MM.1S (cell line): Measurements from ENCODE around the gene C3.
A peak's percentile ranks its signal among the peaks of the same experiment; 100 is the strongest.

Experiments used
- DNase-seq: peaks from one replicate; pipeline ENCODE4 v3.0.0-alpha.2; 2015
- H2AFZ ChIP-seq: fragments of 300-600 bp; sonication (generic); 2 replicates; pipeline ENCODE4 v1.6.0; 2016; ENCODE audit warnings: antibody characterized with exemption, low read length
- H3F3A ChIP-seq: fragments of 300-600 bp; sonication (generic); 2 replicates; pipeline ENCODE4 v1.6.1; 2016; ENCODE audit warnings: mild to moderate bottlenecking, antibody characterized with exemption, low read length, moderate library complexity, mixed read lengths; ENCODE audit not compliant: insufficient read depth
- H3K27ac ChIP-seq: fragments of 300-600 bp; sonication (generic); 2 replicates; pipeline ENCODE4 v1.5.1; 2016; ENCODE audit warnings: mild to moderate bottlenecking, low read length
- H3K27me3 ChIP-seq: fragments of 300-600 bp; sonication (generic); replicated peaks from 2 replicates; pipeline ENCODE4 v1.6.0; 2016; ENCODE audit warnings: low read length; ENCODE audit not compliant: insufficient read depth
- H3K36me3 ChIP-seq: fragments of 300-600 bp; sonication (generic); replicated peaks from 2 replicates; pipeline ENCODE4 v1.6.1; 2016; ENCODE audit warnings: mild to moderate bottlenecking, low read length, mixed read lengths; ENCODE audit not compliant: insufficient read depth
- H3K4me1 ChIP-seq: fragments of 300-600 bp; sonication (generic); 2 replicates; pipeline ENCODE4 v1.6.1; 2016; ENCODE audit warnings: low read length, mixed read lengths
- H3K4me2 ChIP-seq: fragments of 300-600 bp; sonication (generic); 2 replicates; pipeline ENCODE4 v1.6.0; 2016; ENCODE audit warnings: low read depth, low read length
- H3K4me3 ChIP-seq: fragments of 300-600 bp; sonication (generic); 2 replicates; pipeline ENCODE4 v1.5.1; 2016; ENCODE audit warnings: low read length, mixed read lengths
- H3K79me2 ChIP-seq: fragments of 300-600 bp; sonication (generic); 2 replicates; pipeline ENCODE4 v1.6.1; 2016; ENCODE audit warnings: mixed run types, low read length, mixed read lengths
- H3K9ac ChIP-seq: fragments of 300-600 bp; sonication (generic); 2 replicates; pipeline ENCODE4 v1.6.1; 2016; ENCODE audit warnings: low read length, mixed read lengths
- H3K9me2 ChIP-seq: fragments of 300-600 bp; sonication (generic); replicated peaks from 2 replicates; pipeline ENCODE4 v1.6.1; 2016; ENCODE audit warnings: mild to moderate bottlenecking, low read length, mixed read lengths; ENCODE audit not compliant: insufficient read depth
- H3K9me3 ChIP-seq: fragments of 300-600 bp; sonication (generic); replicated peaks from 2 replicates; pipeline ENCODE4 v1.6.1; 2016; ENCODE audit warnings: mild to moderate bottlenecking, low read length, mixed read lengths; ENCODE audit not compliant: insufficient read depth
- H4K20me1 ChIP-seq: fragments of 300-600 bp; sonication (generic); 2 replicates; pipeline ENCODE4 v1.6.1; 2016; ENCODE audit warnings: mild to moderate bottlenecking, low read length, moderate library complexity, mixed read lengths; ENCODE audit not compliant: insufficient read depth
- CTCF ChIP-seq: fragments of 300-600 bp; sonication (generic); IDR thresholded peaks from 2 replicates; pipeline ENCODE4 v1.5.1; 2016; ENCODE audit warnings: antibody characterized with exemption, low read length, mixed read lengths
- EZH2 ChIP-seq: fragments of 300-600 bp; sonication (generic); optimal IDR thresholded peaks from 2 replicates; pipeline ENCODE3; 2017; ENCODE audit warnings: low read depth, mild to moderate bottlenecking, antibody characterized with exemption, low read length, mixed read lengths
- EZH2phosphoT487 ChIP-seq: fragments of 300-600 bp; sonication (generic); IDR thresholded peaks from 2 replicates; pipeline ENCODE4 v1.6.1; 2018; ENCODE audit warnings: antibody characterized with exemption, low read length

Gene C3

GRCh38 chr19:6717441-6717971 lies 2.9 kb downstream of the C3 start:
- no peak for DNase-seq
- Histone ChIP-seq H3K4me3 (no peak overlapping the region), H3K79me2 (no peaks in the 10 kb centered on the region), H2AFZ (no peak overlapping the region), H3K9me2 (no peaks in the 10 kb centered on the region), H3K27ac (no peak overlapping the region), H3K27me3 (peaks cover 39% of the 10 kb centered on the region), H3K9me3 (no peaks in the 10 kb centered on the region), H4K20me1 (no peaks in the 10 kb centered on the region), H3K4me1 (no peaks in the 10 kb centered on the region), H3K9ac (no peak overlapping the region), H3K36me3 (no peaks in the 10 kb centered on the region), H3F3A (no peaks in the 10 kb centered on the region; the same call in 1 of the 2 replicates), H3K4me2 (no peak overlapping the region)
- TF ChIP-seq CTCF (no peak), EZH2phosphoT487 (no peak)

GRCh38 chr19:6717036-6717435 lies 3.4 kb downstream of the C3 start:
- Histone ChIP-seq H3K79me2 (no peaks in the 10 kb centered on the region), H3F3A (no peaks in the 10 kb centered on the region), H3K36me3 (no peaks in the 10 kb centered on the region), H2AFZ (no peak overlapping the region), H3K9ac (no peak overlapping the region), H3K4me2 (no peak overlapping the region), H3K4me1 (no peaks in the 10 kb centered on the region), H3K27ac (no peak overlapping the region), H3K27me3 (peaks cover 41% of the 10 kb centered on the region), H4K20me1 (no peaks in the 10 kb centered on the region), H3K9me2 (no peaks in the 10 kb centered on the region), H3K9me3 (no peaks in the 10 kb centered on the region), H3K4me3 (no peak overlapping the region)
- DNase-seq: no peak
- TF ChIP-seq EZH2phosphoT487 (no peak), CTCF (peak; percentile 30)

- Histone ChIP-seq H3K36me3 (no peaks in the 10 kb centered on the region), H4K20me1 (no peaks in the 10 kb centered on the region), H3K9ac (no peak overlapping the region), H3K4me2 (no peak overlapping the region), H3K79me2 (no peaks in the 10 kb centered on the region), H3K27me3 (peaks cover 46% of the 10 kb centered on the region), H3K27ac (no peak overlapping the region), H3K9me3 (no peaks in the 10 kb centered on the region), H3F3A (no peaks in the 10 kb centered on the region), H3K4me1 (no peaks in the 10 kb centered on the region), H3K4me3 (no peak overlapping the region), H2AFZ (no peak overlapping the region), H3K9me2 (no peaks in the 10 kb centered on the region)
- DNase-seq: no peak
- no peak for TF ChIP-seq EZH2phosphoT487
- TF ChIP-seq CTCF: no peak
- no peak for TF ChIP-seq EZH2
Observed at GRCh38 chr19:6716610-6716970, 3.9 kb downstream of the C3 start.
